ENCODE results near the gene DNAJC15.

DNAJC15 gene

GRCh38 chr13:43008596-43008995, 14.8 kb upstream of the DNAJC15 start:
- TF ChIP-seq CTCF (IDR thresholded peaks at IDR 0.05; ENCODE audit: low read depth, low read length), result no peak
- DNase-seq, result no peak
- no peak overlapping the region for H3K4me3 ChIP-seq (ENCODE audit: low read depth, low read length)

DNA sequence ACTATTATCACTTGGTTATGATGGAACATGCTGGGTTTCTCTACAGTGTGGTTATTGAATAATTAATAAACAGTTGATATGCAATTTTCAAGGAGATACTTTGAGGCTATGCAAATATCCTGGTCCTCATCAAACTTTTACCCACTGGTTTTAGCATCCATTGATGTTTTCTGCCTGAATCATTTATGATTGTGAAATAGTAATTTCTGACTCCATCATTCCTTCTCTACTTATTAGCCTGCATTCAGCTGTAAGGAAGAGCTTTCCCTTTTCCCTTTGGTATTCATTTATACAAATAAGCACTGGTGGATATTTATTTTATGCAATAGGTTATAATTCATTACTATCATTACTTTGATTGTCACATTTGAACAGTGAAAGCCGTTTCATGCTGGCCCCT, 13.9 kb upstream of the DNAJC15 start:
- Histone ChIP-seq H3K4me1 (peaks cover 17% of the 10 kb centered on the region), H3K4me3 (ENCODE audit: low read depth, low read length) (no peak overlapping the region), H3K36me3 (no peaks in the 10 kb centered on the region), H3K27me3 (no peaks in the 10 kb centered on the region), H3K9me3 (no peaks in the 10 kb centered on the region)
- TF ChIP-seq CTCF (IDR thresholded peaks at IDR 0.05; ENCODE audit: low read depth, low read length), result no peak
- no peak for DNase-seq

More at GRCh38 chr13:43008596-43008995, 14.8 kb upstream of the DNAJC15 start:
- Histone ChIP-seq H3K27me3 (no peaks in the 10 kb centered on the region), H3K36me3 (no peaks in the 10 kb centered on the region), H3K4me1 (peaks cover 10% of the 10 kb centered on the region), H3K9me3 (no peaks in the 10 kb centered on the region)

GRCh38 chr13:43014162-43014561, 9.2 kb upstream of the DNAJC15 start:
- no peak for TF ChIP-seq CTCF (IDR thresholded peaks at IDR 0.05; ENCODE audit: low read depth, low read length)
- Histone ChIP-seq H3K9me3 (no peaks in the 10 kb centered on the region), H3K36me3 (no peaks in the 10 kb centered on the region), H3K4me1 (peaks cover 19% of the 10 kb centered on the region), H3K27me3 (no peaks in the 10 kb centered on the region), H3K4me3 (ENCODE audit: low read depth, low read length) (no peak overlapping the region)
- no peak for DNase-seq

GRCh38 chr13:43016226-43016625, 7.2 kb upstream of the DNAJC15 start:
- H3K9me3 ChIP-seq, result no peaks in the 10 kb centered on the region
- no peak for TF ChIP-seq CTCF (IDR thresholded peaks at IDR 0.05; ENCODE audit: low read depth, low read length)
- H3K36me3 ChIP-seq, result no peaks in the 10 kb centered on the region
- peaks cover 19% of the 10 kb centered on the region for H3K4me1 ChIP-seq
- H3K4me3 ChIP-seq (ENCODE audit: low read depth, low read length), result no peak overlapping the region
- DNase-seq, result no peak
- no peaks in the 10 kb centered on the region for H3K27me3 ChIP-seq

DNA sequence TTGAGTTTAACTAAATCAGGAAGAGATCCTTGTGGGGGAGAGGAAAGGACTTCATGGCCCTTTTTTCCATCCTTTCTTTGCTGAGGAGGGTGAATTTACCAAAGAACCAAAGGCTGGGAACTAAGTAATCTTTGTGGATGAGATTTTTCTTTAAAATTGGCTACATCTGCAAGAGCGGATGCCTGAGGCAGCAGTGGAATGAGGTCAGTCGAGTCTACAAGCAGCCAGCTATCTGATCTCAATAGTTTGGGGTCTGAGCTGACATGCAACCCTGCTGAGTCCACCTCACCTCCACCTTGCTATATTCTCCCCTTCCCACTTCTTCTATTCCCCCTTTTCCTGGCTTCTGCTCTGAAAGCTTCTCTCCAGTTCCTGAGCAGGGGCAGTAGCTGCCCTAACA, 3.6 kb upstream of the DNAJC15 start:
- no peaks in the 10 kb centered on the region for H3K9me3 ChIP-seq
- H3K27me3 ChIP-seq, result no peaks in the 10 kb centered on the region
- DNase-seq, result no peak
- TF ChIP-seq CTCF (IDR thresholded peaks at IDR 0.05; ENCODE audit: low read depth, low read length), result no peak
- no peaks in the 10 kb centered on the region for H3K36me3 ChIP-seq
- no peaks in the 10 kb centered on the region for H3K4me1 ChIP-seq
- no peak overlapping the region for H3K4me3 ChIP-seq (ENCODE audit: low read depth, low read length)

GRCh38 chr13:43020794-43021193, 2.6 kb upstream of the DNAJC15 start:
- TF ChIP-seq CTCF (IDR thresholded peaks at IDR 0.05; ENCODE audit: low read depth, low read length), result no peak
- no peaks in the 10 kb centered on the region for H3K36me3 ChIP-seq
- H3K4me1 ChIP-seq, result no peaks in the 10 kb centered on the region
- no peaks in the 10 kb centered on the region for H3K9me3 ChIP-seq
- no peak overlapping the region for H3K4me3 ChIP-seq (ENCODE audit: low read depth, low read length)
- DNase-seq, result no peak
- no peaks in the 10 kb centered on the region for H3K27me3 ChIP-seq

Data from BE2C (cell line).